ENCODE results near the gene PHF19. TPM values are rescaled to one million over a fixed set of nuclear protein-coding genes. Genes with fewer than 3 reads are reported as not detected.

The PHF19 gene
- total RNA-seq, 1 donor from 2014 or later = 86.2 TPM

DNA sequence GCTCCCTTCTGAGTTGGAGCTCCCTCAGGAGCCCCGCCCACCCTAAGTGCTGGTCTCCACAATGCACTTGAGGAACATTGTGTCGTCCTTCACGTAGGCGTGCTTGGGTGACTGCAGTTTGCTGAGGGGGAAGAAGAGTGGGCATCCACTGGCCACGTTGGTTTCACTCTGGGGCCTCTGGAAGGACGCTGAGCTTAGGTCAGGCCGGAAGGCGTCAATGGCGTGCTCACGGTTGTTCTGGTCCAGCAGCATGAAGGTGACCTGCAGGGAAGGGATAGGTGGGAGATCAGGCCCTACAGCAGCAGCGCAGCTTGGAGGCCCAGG, 28.0 kb upstream of the PHF19 start:
- H3K4me3 ChIP-seq (ENCODE audit: low read depth, low read length) = no peak overlapping the region
- TF ChIP-seq, protein P1, sequence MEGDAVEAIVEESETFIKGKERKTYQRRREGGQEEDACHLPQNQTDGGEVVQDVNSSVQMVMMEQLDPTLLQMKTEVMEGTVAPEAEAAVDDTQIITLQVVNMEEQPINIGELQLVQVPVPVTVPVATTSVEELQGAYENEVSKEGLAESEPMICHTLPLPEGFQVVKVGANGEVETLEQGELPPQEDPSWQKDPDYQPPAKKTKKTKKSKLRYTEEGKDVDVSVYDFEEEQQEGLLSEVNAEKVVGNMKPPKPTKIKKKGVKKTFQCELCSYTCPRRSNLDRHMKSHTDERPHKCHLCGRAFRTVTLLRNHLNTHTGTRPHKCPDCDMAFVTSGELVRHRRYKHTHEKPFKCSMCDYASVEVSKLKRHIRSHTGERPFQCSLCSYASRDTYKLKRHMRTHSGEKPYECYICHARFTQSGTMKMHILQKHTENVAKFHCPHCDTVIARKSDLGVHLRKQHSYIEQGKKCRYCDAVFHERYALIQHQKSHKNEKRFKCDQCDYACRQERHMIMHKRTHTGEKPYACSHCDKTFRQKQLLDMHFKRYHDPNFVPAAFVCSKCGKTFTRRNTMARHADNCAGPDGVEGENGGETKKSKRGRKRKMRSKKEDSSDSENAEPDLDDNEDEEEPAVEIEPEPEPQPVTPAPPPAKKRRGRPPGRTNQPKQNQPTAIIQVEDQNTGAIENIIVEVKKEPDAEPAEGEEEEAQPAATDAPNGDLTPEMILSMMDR (conservative IDR thresholded peaks at IDR 0.05; ENCODE audit: low read depth, low read length) = no peak
- DNase-seq (ENCODE audit: low read depth) = no peak

DNA sequence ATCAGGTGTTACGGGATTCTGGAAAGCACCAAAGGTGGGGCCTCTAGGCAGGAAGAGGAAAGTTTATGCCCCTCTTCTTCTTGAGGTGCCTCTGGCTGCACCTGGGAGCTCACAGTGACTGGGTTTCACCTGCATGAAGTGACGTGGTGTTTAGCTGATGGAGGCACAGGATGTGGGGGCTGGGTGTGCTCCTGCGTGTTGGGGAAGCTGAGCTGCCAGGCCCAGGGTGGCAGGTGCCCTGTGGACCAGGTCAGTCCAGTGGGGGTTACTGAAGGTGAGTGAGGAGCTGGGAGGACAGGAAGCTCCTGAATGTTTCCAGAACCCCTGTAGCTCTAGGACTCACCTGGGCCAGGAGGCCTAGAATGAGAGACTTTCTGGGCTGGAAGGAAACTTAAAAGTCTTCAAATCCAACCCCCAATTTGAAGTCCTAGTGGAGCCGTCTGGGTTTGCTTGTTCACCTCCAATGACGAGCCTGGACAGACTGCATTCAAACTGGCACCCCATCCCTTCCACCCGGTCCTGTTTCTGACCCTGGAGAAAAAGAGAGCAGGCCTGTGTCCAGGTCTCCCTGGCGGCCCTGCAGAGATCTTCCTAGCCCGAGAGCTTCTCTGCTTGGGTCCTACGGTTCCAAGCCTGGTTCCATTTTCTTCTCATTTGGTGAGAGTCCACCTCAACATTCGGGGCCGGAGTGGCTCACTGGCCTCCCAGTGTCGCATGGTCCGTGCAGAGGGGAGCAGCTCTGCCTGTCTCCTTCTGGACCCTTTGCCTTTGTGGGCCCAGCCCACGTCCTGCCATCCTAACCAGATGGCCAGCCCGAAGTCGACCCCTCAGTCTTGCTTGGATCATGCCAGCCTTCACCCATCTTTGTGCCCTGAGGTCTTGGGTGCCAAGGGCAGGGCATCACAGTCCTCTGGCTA, 27.3 kb upstream of the PHF19 start:
- TF ChIP-seq, protein P1 (conservative IDR thresholded peaks at IDR 0.05; ENCODE audit: low read depth, low read length) = no peak
- DNase-seq (ENCODE audit: low read depth) = no peak
- no peak overlapping the region for H3K4me3 ChIP-seq (ENCODE audit: low read depth, low read length)

DNA sequence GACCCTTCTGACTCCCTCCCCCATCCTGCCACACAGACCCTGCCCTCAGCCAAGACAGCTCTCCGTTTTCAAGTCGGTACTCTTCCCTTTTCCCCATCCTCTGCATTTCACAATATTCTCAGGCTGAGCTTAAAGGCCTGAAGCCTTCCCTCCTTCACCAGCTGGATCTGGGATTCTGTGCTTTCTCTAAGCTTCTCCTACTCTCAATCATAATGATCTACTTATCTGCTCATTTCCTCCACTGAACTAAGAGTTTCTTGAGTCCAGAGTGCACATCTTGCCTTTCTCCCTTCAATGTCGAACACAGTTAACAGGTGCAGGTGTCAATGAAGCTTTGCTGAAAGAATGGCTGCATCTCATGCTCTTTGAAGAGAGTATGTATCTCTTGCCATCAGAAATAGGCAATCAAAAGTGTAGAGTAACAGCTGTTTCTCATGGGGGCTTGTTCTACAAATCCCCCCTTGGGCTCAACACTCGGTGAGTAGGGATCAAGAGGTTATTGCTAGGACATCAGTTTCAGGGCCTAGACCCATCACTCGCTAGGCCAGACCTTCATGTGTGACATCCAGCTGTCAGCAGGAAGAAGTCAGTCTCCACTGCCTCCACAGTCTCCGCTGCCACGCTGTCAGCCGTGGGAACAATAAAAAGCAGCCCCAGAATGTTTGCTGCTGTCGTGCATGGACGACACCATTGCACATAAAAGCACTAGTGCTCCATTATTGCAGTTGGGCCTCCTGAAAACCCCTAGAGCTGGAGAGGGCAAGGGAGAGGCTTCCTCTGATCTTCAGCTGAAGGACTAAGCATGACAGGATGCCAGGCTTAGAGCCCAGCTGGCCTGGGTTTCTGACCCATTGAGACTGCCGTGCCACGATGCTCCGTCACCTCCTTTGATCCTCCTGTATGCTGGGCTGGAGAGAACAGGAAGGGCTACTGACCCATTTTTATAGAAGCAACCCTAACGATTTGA, 25.9 kb upstream of the PHF19 start:
- TF ChIP-seq, protein P1 (conservative IDR thresholded peaks at IDR 0.05; ENCODE audit: low read depth, low read length) = no peak

DNA sequence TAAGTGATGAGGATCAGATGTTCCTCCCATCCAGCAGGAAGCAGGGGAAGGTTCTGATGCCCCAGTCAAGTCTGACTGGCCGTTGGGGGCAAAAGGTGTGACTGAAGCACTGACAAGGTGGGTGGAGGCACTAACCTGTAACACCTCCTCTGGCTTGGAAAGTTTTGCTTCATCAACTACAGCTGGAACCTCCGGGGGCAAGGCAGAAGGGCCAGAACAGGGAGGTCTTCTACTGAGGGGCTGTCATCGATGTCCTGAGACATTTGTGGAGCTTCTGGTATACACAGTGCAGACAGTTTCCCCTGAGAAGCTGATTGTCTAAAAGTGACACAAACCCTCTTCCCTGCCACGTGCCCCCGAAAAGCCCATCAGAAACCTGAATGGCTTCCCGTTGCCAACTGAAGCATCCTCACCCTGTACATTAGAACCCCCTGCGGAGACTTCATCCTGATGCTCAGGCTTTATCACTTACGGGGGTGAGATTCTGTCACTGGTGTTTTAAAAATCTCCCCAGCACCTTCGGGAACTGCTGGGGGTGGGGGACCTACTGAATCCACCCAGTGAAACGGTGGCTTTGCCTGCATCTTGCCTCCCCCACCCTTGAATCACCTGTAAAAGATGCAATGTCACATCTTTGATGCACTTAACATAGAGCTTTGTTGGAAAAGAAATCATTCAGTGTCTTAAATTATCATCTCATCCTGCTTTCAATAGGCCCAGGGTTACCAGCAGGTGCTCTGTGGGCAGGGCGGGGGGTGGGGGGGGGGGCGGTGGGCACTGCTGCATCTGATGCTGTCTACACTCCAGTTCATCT, 25.0 kb upstream of the PHF19 start:
- TF ChIP-seq, protein P1 (conservative IDR thresholded peaks at IDR 0.05; ENCODE audit: low read depth, low read length) = no peak
- no peak for DNase-seq (ENCODE audit: low read depth)
- no peak overlapping the region for H3K4me3 ChIP-seq (ENCODE audit: low read depth, low read length)

More for the DNA sequence above, 25.9 kb upstream of the PHF19 start:
- no peak overlapping the region for H3K4me3 ChIP-seq (ENCODE audit: low read depth, low read length)
- DNase-seq (ENCODE audit: low read depth) = no peak

DNA sequence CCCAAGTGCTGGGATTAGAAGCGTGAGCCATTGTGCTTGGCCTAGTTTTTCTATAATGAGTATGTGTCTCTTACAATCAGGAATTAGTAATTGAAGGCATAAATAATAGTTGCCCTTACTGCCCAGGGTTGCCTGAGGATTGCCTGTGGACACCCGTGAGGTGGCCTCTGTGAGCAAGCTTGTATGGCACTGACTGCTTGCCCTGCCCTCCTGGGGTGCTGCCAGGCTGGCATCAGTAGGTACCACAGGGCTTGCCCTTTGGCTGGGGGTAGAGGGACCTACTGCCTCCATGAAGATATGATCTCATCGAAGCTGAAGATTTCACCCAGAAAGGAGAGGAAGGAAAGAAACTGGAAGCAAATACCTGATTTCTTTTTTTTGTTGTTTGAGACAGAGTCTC, 23.8 kb upstream of the PHF19 start:
- TF ChIP-seq, protein P1 (conservative IDR thresholded peaks at IDR 0.05; ENCODE audit: low read depth, low read length) = no peak
- H3K4me3 ChIP-seq (ENCODE audit: low read depth, low read length) = no peak overlapping the region
- DNase-seq (ENCODE audit: low read depth) = no peak

DNA sequence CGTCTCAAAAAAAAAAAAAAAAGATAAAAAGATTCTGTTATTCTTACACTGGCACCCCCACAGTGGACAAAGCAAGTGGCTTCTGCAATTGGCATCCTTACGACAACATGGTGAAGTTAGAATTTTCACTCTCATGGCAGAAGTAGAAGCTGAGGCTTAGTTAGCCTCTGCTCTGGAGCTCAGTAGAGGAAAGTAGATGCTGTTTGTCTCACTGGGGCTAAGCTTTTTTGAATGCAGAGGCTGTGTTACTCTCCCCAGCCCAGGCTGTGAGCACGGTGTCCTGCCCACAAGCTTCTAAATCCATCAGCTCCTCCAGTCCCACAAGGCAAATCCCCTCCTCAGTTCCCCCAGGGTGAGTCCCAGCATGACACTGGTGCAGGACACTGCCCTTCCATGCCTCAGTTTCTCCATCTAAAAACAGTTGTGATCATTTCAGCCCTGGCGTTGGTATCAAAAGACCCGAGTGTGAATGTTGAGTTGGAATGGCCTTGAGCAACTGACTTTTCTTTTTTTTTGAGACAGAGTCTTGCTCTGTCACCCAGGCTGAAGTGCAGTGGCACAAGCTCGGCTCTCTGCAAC, 22.6 kb upstream of the PHF19 start:
- no peak overlapping the region for H3K4me3 ChIP-seq (ENCODE audit: low read depth, low read length)
- TF ChIP-seq, protein P1 (conservative IDR thresholded peaks at IDR 0.05; ENCODE audit: low read depth, low read length) = no peak
- no peak for DNase-seq (ENCODE audit: low read depth)

Measured in epithelial cell of proximal tubule (primary cell).